ENCODE results near the gene EFEMP1. TPM values are rescaled to one million over a fixed set of nuclear protein-coding genes. Genes with fewer than 3 reads are reported as not detected.

Gene EFEMP1
- total and polyA plus RNA-seq, 2 experiments from 2014 or later: 54.6 to 63.4 TPM

DNA sequence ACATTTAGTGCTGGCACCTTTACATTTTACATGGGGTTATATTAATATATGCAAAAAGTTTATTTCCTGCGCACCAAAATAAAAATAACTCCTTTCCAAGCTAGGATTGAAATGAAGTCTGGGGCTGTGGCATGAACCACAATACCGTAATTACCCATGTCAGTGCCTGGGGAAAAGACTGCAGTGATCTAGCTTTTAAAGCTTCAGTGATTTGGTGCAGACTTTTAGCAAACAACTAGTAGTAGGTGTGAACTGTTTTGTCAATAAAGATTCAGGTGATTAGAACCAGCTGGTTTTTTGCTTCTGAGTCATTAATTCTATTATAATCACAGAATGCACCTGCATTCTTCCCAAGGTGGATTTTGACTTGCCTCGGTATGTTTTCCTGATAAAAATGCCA is 21.2 kb downstream of the EFEMP1 start:
- WGBS (ENCODE audit: low lambda C conversion rate, missing lambda C conversion rate): 62% methylated on average over 3 of the region's 3 CpGs

DNA sequence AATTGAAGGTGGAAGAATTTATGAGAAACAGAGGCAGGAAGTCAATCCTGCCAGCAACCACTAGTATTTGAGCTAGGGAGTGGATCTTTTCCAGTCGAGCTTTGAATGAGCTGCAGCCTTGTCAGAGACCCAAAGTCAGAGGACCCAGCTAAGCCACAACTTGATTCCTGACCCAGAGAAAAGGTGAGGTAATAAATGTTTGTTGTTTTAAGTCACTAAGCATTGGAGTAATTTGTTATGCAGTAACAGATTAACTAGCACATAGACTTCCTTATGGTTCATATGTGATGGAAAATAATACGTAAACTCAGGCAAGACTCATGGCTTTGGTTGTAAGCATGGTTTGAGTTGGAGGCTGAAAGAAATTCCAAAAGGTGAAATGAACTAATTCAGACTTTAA is 21.6 kb downstream of the EFEMP1 start:
- Histone ChIP-seq H3K4me1 (ENCODE audit: insufficient read depth) (peaks cover 6% of the 10 kb centered on the region), H3K27ac (peak overlapping the region; percentile 29), H3K4me3 (no peak overlapping the region), H2AFZ (no peak overlapping the region), H3K27me3 (no peaks in the 10 kb centered on the region), H4K20me1 (ENCODE audit: insufficient read depth, poor library complexity, severe bottlenecking) (no peaks in the 10 kb centered on the region), H3K9me3 (ENCODE audit: low read depth) (no peaks in the 10 kb centered on the region), H3K4me2 (no peak overlapping the region), H3K9me2 (replicated peaks; ENCODE audit: insufficient read depth) (no peaks in the 10 kb centered on the region), H3K79me2 (no peaks in the 10 kb centered on the region), H3K36me3 (replicated peaks; ENCODE audit: insufficient read depth, low read depth) (no peaks in the 10 kb centered on the region)
- 82% methylated on average over 2 of the region's 2 CpGs for WGBS (ENCODE audit: low lambda C conversion rate, missing lambda C conversion rate)
- DNase-seq (ENCODE audit: low spot score): no peak
- TF ChIP-seq, protein P1, sequence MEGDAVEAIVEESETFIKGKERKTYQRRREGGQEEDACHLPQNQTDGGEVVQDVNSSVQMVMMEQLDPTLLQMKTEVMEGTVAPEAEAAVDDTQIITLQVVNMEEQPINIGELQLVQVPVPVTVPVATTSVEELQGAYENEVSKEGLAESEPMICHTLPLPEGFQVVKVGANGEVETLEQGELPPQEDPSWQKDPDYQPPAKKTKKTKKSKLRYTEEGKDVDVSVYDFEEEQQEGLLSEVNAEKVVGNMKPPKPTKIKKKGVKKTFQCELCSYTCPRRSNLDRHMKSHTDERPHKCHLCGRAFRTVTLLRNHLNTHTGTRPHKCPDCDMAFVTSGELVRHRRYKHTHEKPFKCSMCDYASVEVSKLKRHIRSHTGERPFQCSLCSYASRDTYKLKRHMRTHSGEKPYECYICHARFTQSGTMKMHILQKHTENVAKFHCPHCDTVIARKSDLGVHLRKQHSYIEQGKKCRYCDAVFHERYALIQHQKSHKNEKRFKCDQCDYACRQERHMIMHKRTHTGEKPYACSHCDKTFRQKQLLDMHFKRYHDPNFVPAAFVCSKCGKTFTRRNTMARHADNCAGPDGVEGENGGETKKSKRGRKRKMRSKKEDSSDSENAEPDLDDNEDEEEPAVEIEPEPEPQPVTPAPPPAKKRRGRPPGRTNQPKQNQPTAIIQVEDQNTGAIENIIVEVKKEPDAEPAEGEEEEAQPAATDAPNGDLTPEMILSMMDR (IDR thresholded peaks at IDR 0.05; ENCODE audit: poor library complexity): no peak
- no peak for TF ChIP-seq EZH2phosphoT487 (IDR thresholded peaks at IDR 0.05; ENCODE audit: low read depth, severe bottlenecking, unreplicated experiment)
- no peak for TF ChIP-seq EZH2 (IDR thresholded peaks at IDR 0.05; ENCODE audit: borderline replicate concordance)

More for the DNA sequence above, 21.2 kb downstream of the EFEMP1 start:
- DNase-seq (ENCODE audit: low spot score): no peak
- H3K27me3 ChIP-seq: no peaks in the 10 kb centered on the region
- H3K79me2 ChIP-seq: no peaks in the 10 kb centered on the region
- no peak overlapping the region for H2AFZ ChIP-seq
- H3K9me3 ChIP-seq (ENCODE audit: low read depth): no peaks in the 10 kb centered on the region
- no peak overlapping the region for H3K27ac ChIP-seq
- H3K4me3 ChIP-seq: no peak overlapping the region
- no peak overlapping the region for H3K4me2 ChIP-seq
- TF ChIP-seq EZH2phosphoT487 (IDR thresholded peaks at IDR 0.05; ENCODE audit: low read depth, severe bottlenecking, unreplicated experiment): no peak
- TF ChIP-seq, protein P1 (IDR thresholded peaks at IDR 0.05; ENCODE audit: poor library complexity): no peak
- TF ChIP-seq EZH2 (IDR thresholded peaks at IDR 0.05; ENCODE audit: borderline replicate concordance): no peak
- H3K36me3 ChIP-seq (replicated peaks; ENCODE audit: insufficient read depth, low read depth): no peaks in the 10 kb centered on the region
- H4K20me1 ChIP-seq (ENCODE audit: insufficient read depth, poor library complexity, severe bottlenecking): no peaks in the 10 kb centered on the region
- no peaks in the 10 kb centered on the region for H3K9me2 ChIP-seq (replicated peaks; ENCODE audit: insufficient read depth)
- peaks cover 6% of the 10 kb centered on the region for H3K4me1 ChIP-seq (ENCODE audit: insufficient read depth)

DNA sequence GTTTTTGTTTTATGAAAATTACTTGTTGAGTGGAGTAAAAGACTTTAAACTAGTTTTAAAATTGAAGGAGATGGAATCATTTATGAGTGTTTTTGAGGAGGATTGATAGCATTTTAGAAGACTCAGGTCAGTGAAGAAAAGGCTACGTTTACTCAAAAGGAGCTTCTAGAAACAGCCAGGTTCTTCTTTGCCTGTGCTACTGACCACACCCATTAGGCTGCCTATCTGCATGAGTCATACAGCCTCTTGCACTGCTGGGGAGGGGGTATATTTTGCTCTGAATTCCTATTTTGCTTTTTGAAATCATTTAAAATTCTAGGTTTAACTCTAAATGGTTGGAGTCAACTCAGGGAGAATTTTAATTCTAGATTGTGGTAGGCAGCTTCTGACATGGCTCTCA is 22.3 kb downstream of the EFEMP1 start:
- H3K36me3 ChIP-seq (replicated peaks; ENCODE audit: insufficient read depth, low read depth): no peaks in the 10 kb centered on the region
- H3K9me2 ChIP-seq (replicated peaks; ENCODE audit: insufficient read depth): no peaks in the 10 kb centered on the region
- H4K20me1 ChIP-seq (ENCODE audit: insufficient read depth, poor library complexity, severe bottlenecking): no peaks in the 10 kb centered on the region
- H3K9me3 ChIP-seq (ENCODE audit: low read depth): no peaks in the 10 kb centered on the region
- peak overlapping the region; percentile 38 for H3K27ac ChIP-seq
- no peaks in the 10 kb centered on the region for H3K79me2 ChIP-seq
- no peak overlapping the region for H3K4me3 ChIP-seq
- H2AFZ ChIP-seq: no peak overlapping the region
- DNase-seq (ENCODE audit: low spot score): peak; percentile 60
- 26% methylated on average over 1 of the region's 1 CpG for WGBS (ENCODE audit: low lambda C conversion rate, missing lambda C conversion rate)
- TF ChIP-seq, protein P1 (IDR thresholded peaks at IDR 0.05; ENCODE audit: poor library complexity): no peak
- TF ChIP-seq EZH2 (IDR thresholded peaks at IDR 0.05; ENCODE audit: borderline replicate concordance): no peak
- no peak for TF ChIP-seq EZH2phosphoT487 (IDR thresholded peaks at IDR 0.05; ENCODE audit: low read depth, severe bottlenecking, unreplicated experiment)
- H3K4me1 ChIP-seq (ENCODE audit: insufficient read depth): peaks cover 6% of the 10 kb centered on the region
- no peak overlapping the region for H3K4me2 ChIP-seq
- no peaks in the 10 kb centered on the region for H3K27me3 ChIP-seq

DNA sequence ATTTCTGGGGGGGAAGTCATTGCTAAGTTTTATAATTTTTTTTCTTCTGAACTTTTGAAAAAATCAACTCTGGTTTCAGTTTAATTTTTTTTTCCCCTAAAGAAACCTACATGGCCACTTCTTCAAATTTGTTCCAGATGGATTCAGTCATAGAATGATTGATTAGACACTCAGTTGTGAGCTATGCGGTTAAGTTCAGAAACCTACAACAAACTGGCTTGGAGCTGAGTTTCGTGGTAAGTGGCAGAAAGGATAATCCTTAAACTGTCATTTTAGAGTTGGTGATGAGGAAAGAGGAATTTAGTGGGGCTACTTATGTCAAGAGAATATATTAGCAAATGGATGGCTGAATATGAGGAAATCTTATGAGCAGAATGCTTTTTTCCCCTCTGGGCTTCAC is 23.7 kb downstream of the EFEMP1 start:
- no peaks in the 10 kb centered on the region for H3K9me2 ChIP-seq (replicated peaks; ENCODE audit: insufficient read depth)
- no peaks in the 10 kb centered on the region for H3K79me2 ChIP-seq
- H3K27me3 ChIP-seq: no peaks in the 10 kb centered on the region
- TF ChIP-seq EZH2 (IDR thresholded peaks at IDR 0.05; ENCODE audit: borderline replicate concordance) (no peak), EZH2phosphoT487 (IDR thresholded peaks at IDR 0.05; ENCODE audit: low read depth, severe bottlenecking, unreplicated experiment) (no peak)
- TF ChIP-seq, protein P1 (IDR thresholded peaks at IDR 0.05; ENCODE audit: poor library complexity): no peak
- 67% methylated on average over 2 of the region's 2 CpGs for WGBS (ENCODE audit: low lambda C conversion rate, missing lambda C conversion rate)
- peaks cover 6% of the 10 kb centered on the region for H3K4me1 ChIP-seq (ENCODE audit: insufficient read depth)
- no peak overlapping the region for H3K4me3 ChIP-seq
- no peak for DNase-seq (ENCODE audit: low spot score)
- no peaks in the 10 kb centered on the region for H4K20me1 ChIP-seq (ENCODE audit: insufficient read depth, poor library complexity, severe bottlenecking)
- H3K27ac ChIP-seq: peak overlapping the region; percentile 55
- H3K36me3 ChIP-seq (replicated peaks; ENCODE audit: insufficient read depth, low read depth): no peaks in the 10 kb centered on the region
- no peak overlapping the region for H2AFZ ChIP-seq
- H3K4me2 ChIP-seq: no peak overlapping the region
- H3K9me3 ChIP-seq (ENCODE audit: low read depth): no peaks in the 10 kb centered on the region

Data from hepatocyte (in vitro differentiated cells).